ENCODE data around the gene HSPA2. TPM values are rescaled to one million over a fixed set of nuclear protein-coding genes. Genes with fewer than 3 reads are reported as not detected.
"Not testable (repeated sequence)": the region's sequence is repeated elsewhere in the genome, so short reads cannot be mapped to it uniquely, and the experiment has no call there.

The HSPA2 gene
- total RNA-seq, 1 donor from 2014 or later, result 34.0 TPM

DNA sequence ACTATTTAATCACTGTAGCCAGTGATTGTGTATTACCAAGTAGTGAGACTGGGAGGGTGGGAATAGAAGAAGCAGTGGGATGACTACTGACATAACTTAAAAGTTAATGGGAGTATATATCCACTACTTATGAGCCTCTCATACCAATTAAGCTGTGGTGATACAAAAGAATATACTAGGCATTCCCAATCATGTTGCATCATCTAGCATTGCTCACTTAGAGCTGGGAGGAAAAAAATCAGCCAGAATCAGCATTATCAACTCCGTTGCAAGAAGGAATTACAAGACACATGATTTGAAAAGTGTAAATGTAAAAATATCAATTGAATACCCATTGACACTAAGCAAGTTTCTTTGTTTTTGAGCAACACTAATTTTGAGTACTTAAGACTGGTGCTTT lies 8.5 kb downstream of the HSPA2 start:
- TF ChIP-seq, protein P1, sequence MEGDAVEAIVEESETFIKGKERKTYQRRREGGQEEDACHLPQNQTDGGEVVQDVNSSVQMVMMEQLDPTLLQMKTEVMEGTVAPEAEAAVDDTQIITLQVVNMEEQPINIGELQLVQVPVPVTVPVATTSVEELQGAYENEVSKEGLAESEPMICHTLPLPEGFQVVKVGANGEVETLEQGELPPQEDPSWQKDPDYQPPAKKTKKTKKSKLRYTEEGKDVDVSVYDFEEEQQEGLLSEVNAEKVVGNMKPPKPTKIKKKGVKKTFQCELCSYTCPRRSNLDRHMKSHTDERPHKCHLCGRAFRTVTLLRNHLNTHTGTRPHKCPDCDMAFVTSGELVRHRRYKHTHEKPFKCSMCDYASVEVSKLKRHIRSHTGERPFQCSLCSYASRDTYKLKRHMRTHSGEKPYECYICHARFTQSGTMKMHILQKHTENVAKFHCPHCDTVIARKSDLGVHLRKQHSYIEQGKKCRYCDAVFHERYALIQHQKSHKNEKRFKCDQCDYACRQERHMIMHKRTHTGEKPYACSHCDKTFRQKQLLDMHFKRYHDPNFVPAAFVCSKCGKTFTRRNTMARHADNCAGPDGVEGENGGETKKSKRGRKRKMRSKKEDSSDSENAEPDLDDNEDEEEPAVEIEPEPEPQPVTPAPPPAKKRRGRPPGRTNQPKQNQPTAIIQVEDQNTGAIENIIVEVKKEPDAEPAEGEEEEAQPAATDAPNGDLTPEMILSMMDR (IDR thresholded peaks at IDR 0.05; ENCODE audit: borderline replicate concordance), result no peak
- Histone ChIP-seq H3K4me1 (peaks cover 16% of the 10 kb centered on the region), H3K36me3 (no peaks in the 10 kb centered on the region), H3K9me3 (replicated peaks) (no peaks in the 10 kb centered on the region), H3K27me3 (ENCODE audit: low read depth) (peaks cover 12% of the 10 kb centered on the region), H3K27ac (replicated peaks) (no peak overlapping the region), H3K4me3 (no peak overlapping the region)
- intact Hi-C loops (cut with micrococcal nuclease), result no loop called here
- DNase-seq, result no peak

DNA sequence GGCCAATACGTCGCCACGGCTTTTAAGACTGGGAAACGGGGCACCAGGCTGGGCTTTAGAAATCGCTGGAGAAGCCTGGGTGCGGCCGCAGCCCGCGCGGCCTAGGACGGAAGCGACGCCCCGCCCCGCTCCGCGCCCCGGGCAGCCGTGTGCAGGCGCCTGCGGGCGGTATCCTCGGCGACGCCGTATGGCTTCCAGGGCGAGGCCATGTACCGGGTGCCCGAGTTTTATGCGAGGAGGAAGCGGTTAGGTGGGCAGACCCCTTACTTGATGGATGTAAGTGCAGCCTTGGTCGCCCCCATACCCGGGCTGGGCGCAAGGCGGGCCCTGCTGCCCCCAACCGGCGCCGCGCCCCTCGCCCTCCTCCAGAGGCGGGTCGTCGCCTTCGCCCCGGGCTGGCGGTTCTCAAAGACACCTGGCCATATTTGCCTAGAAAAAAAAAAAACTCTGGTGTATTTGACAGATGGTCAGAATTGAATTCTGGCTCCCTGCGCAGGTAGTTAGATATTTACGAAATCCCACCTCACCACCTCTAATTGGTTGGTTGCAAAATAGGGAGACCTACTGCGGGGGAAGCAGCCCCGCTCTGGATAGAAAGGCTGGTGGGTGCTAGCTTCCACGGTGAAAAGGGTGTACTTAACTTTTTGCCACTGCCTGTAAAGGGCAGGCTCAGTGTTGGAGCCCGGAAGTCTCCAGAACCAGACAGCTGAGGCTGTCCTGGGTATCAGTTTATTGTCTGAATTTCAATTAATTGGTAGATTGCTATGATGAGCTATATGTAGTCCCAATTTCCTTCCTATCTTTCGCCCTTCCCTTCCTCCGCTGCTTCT lies 9.5 kb downstream of the HSPA2 start, which contains the start of gene PPP1R36:
Gene PPP1R36 (plus strand): TSS at position 171 of the 830 bp plus-strand sequence. CDS start 37 bp downstream, at position 208.
- no peak within 1 kb of the TSS for H3K27ac ChIP-seq (replicated peaks)
- peaks cover 12% of the 10 kb centered on the region for H3K27me3 ChIP-seq (ENCODE audit: low read depth)
- H3K36me3 ChIP-seq, result no peaks in the 10 kb centered on the region
- H3K4me1 ChIP-seq, result peaks cover 16% of the 10 kb centered on the region
- intact Hi-C loops (cut with micrococcal nuclease), result no loop called here
- TF ChIP-seq, protein P1 (IDR thresholded peaks at IDR 0.05; ENCODE audit: borderline replicate concordance), result peak; percentile 3
- H3K9me3 ChIP-seq (replicated peaks), result no peaks in the 10 kb centered on the region
- H3K4me3 ChIP-seq, result peak within 1 kb of the TSS; percentile 64
- peak; percentile 34 for DNase-seq

DNA sequence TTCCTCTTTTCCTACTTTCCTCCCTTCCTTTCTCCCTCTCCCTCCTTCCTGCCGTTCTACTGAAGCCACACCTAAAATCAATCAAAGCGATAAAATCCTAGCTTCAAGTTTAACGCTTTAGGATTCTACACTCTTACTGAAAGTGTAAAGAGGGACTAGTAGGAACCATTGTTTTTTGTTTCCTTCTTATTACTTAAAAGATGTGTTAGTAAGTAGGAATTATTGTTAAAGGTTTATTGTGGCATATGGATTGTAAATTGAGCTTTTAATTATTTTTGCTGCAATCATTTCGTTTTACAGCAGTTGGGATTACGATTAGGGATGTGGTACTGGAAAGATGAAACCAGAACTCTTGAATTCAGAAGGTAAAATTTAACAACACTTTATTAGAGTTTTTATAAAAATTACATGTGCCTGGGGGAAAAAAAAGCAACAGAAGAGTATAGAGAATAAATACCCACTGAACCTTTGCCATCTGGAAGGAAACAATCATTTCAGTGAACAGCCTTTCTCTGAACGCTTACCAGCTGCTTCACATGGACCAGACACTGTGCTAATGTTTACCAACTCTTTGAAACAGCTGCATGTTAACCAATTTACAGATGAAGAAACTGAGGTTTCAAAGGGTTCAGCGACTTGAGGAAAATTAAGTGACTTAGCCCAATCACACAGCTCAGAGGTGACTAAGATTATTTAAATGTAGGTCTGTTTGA lies 10.2 kb downstream of the HSPA2 start:
- H3K4me1 ChIP-seq, result peaks cover 16% of the 10 kb centered on the region
- intact Hi-C loops (cut with micrococcal nuclease), result no loop called here
- no peaks in the 10 kb centered on the region for H3K9me3 ChIP-seq (replicated peaks)
- no peaks in the 10 kb centered on the region for H3K36me3 ChIP-seq
- peak overlapping the region; percentile 64 for H3K4me3 ChIP-seq
- no peak overlapping the region for H3K27ac ChIP-seq (replicated peaks)
- peaks cover 12% of the 10 kb centered on the region for H3K27me3 ChIP-seq (ENCODE audit: low read depth)
- no peak for DNase-seq
- TF ChIP-seq, protein P1 (IDR thresholded peaks at IDR 0.05; ENCODE audit: borderline replicate concordance), result no peak

DNA sequence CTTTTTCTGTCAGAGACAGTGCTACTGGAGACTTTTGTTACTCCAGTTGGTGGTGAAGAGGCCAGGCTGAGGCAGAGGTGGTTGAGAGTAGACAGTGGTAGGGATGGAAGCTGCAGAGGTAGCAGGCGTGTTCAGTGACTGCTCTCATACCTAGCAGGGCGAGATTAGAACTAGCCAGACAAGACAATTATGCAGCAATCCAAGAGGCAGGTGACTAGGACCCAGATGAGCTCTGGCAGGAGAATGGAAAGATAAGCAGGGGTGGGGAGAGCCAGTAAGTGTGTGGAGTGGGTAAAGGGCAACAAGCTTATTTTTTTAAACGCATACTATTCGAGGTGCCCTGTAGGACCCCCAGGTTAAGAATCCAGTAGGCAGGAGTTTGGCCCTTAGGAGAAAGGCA lies 14.0 kb downstream of the HSPA2 start:
- peaks cover 10% of the 10 kb centered on the region for H3K27me3 ChIP-seq (ENCODE audit: low read depth)
- TF ChIP-seq, protein P1 (IDR thresholded peaks at IDR 0.05; ENCODE audit: borderline replicate concordance), result no peak
- H3K27ac ChIP-seq (replicated peaks), result no peak overlapping the region

DNA sequence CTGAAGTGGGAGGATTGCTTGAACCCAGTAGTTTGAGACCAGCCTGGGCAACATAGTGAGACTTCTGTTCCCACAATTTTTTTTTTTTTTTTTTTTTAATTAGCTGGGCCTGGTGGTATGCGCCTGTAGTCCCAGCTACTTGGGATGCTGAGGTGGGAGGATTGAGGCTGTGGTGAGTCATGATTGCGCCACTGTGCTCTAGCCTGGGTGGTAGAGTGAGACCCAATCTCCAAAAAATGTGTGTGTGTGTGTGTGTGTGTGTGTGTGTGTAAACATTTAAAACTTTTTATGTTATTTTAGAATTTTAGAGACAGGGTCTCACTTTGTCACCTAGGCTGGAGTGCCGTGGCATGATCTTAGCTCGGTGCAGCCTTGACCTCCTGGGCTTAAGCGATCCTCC lies 16.0 kb downstream of the HSPA2 start:
- H3K36me3 ChIP-seq, result no peaks in the 10 kb centered on the region
- H3K9me3 ChIP-seq (replicated peaks), result no peaks in the 10 kb centered on the region
- peaks cover 4% of the 10 kb centered on the region for H3K4me1 ChIP-seq
- H3K27ac ChIP-seq (replicated peaks), result no peak overlapping the region
- intact Hi-C loops (cut with micrococcal nuclease), result no loop called here
- H3K4me3 ChIP-seq, result no peak overlapping the region
- DNase-seq, result no peak
- no peaks in the 10 kb centered on the region for H3K27me3 ChIP-seq (ENCODE audit: low read depth)
- TF ChIP-seq, protein P1 (IDR thresholded peaks at IDR 0.05; ENCODE audit: borderline replicate concordance), result no peak

More for the DNA sequence above, 14.0 kb downstream of the HSPA2 start:
- no peaks in the 10 kb centered on the region for H3K9me3 ChIP-seq (replicated peaks)
- DNase-seq, result no peak
- intact Hi-C loops (cut with micrococcal nuclease), result no loop called here
- no peaks in the 10 kb centered on the region for H3K36me3 ChIP-seq
- no peak overlapping the region for H3K4me3 ChIP-seq
- peaks cover 9% of the 10 kb centered on the region for H3K4me1 ChIP-seq

DNA sequence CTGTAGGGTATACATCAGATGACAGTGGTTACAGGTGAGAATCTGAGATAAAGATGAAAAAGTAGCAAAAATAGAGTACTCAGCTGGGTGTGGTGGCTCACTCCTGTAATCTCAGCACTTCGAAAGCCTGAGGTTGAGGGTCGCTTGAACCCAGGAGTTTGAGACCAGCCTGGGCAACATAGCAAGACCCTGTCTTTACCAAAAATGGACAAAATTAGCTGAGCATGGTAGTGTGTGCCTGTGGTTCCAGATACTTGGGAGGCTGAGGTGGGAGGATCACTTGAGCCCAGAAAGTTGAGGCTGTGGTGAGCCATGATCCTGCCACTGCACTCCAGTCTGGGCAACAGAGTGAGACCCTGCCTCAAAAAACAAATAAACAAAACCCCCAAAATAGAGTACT lies 17.7 kb downstream of the HSPA2 start:
- H3K4me1 ChIP-seq; H3K4me3 ChIP-seq; H3K27me3 ChIP-seq (ENCODE audit: low read depth); H3K9me3 ChIP-seq (replicated peaks); intact Hi-C loops (cut with micrococcal nuclease); DNase-seq; H3K27ac ChIP-seq (replicated peaks); H3K36me3 ChIP-seq: not testable (repeated sequence)

Data from left ventricle myocardium inferior (tissue), 1 donor.